Stimulated activated CD8-positive, alpha-beta memory T cell treated with anti-CD3 and anti-CD28 coated beads, Interleukin-12 subunit alpha, Interleukin-12 subunit beta, amount 100 ng/mL, for 24 hours (primary cell): ENCODE results near the gene PALM3.
"Not testable (repeated sequence)": the region's sequence is repeated elsewhere in the genome, so short reads cannot be mapped to it uniquely, and the experiment has no call there.

ENCODE experiments used
- DNase-seq: peaks from one replicate; pipeline ENCODE4 v3.0.0-alpha.2; 2020; ENCODE audit errors: extremely low read depth

Gene PALM3

DNA sequence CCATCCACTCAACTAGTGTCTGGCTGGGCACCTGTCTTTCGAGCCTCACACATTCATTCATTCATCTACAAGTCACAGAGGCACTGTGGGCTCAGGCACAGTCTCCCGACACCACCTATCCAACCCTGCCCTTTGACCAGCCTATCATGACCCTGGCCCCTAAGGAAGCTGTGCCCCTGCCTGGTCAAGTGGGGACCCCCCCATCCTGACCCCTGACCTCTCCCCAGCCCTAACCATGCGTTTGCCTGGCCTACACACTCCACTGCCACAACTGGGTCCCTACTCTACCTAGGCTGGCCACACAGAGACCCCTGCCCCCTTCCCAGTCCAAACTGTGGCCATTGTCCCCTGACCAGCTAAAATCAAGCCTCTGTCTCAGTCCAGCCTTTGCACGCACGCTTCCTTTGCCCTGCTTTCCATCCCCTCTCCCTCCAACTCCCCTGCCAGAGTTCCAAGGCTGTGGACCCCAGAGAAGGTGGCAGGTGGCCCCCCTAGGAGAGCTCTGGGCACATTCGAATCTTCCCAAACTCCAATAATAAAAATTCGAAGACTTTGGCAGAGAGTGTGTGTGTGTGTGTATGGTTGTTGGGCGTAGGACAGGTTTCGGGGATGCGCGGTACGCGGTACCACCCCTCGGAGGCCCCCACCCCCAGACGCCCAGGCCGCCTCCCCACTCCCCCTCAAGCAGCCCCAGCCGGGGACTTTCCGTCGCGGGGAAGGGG lies 30.7 kb downstream of the PALM3 start:
- no peak for DNase-seq

DNA sequence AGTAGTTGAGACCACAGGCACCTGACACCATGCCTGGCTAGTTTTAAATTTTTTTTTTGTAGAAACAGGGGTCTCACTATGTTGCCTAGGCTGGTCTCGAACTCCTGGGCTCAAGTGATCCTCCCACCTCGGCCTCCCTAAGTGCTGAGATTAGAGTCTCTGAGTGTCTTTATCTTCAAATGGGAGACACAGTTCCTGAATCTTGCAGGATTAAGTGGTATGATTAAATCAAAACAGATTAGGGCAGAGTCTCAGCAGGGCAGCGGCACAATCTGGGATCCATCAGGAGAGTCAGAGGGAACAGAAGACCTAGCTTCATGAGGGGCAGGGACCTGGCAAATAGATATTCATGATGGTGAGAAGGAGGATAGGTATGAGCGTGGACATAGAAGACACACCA lies 33.0 kb downstream of the PALM3 start:
- DNase-seq, result no peak

DNA sequence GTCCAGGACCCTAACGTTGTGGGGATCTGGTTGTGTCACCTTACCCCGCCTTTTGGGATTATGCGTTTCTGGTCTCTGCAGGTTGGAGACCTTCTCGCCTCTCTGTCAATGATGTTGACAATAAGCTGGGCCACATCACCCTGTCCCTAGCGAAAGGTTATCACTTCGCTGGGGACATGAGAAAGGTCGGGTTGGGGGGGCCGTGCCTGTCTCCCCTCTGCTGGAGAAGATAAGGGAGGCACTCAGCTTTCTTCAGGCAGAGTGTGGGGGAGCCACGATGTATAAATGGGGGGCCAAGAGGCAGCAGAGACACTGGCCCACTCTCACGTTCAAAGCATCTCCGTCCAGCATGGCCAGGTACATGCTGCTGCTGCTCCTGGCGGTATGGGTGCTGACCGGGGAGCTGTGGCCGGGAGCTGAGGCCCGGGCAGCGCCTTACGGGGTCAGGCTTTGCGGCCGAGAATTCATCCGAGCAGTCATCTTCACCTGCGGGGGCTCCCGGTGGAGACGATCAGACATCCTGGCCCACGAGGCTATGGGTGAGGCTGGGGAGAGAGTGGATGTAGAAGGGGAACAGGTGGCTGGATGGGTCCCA lies 33.9 kb downstream of the PALM3 start, which contains the start of gene RLN3:
RLN3 (plus strand) TSS at position 293 of the 595 bp plus-strand sequence; CDS start at position 350, 57 bp downstream.
- DNase-seq, result no peak

DNA sequence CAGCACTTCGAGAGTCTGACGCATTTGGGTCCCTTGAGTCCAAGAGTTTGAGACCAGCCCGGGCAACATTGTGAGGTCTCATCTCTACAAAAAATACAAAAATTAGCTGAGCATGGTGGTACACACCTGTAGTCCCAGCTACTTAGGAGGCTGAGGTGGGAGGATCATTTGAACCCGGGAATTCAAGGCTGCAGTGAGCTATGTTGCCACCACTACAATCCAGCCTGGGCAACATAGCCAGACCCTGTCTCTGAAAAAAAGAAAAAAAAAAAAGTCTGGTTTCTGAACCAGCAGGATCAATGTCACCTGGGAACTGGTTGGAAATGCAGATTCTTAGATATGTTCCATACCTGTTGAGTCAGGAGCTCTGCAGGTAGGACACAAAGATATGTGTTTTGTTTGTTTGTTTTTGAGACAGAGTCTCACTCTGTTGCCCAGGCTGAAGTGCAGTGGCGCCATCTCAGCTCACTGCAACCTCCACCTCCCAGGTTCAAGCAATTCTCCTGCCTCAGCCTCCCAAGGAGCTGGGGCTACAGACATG lies 35.2 kb downstream of the PALM3 start:
- DNase-seq, result not testable (repeated sequence)

DNA sequence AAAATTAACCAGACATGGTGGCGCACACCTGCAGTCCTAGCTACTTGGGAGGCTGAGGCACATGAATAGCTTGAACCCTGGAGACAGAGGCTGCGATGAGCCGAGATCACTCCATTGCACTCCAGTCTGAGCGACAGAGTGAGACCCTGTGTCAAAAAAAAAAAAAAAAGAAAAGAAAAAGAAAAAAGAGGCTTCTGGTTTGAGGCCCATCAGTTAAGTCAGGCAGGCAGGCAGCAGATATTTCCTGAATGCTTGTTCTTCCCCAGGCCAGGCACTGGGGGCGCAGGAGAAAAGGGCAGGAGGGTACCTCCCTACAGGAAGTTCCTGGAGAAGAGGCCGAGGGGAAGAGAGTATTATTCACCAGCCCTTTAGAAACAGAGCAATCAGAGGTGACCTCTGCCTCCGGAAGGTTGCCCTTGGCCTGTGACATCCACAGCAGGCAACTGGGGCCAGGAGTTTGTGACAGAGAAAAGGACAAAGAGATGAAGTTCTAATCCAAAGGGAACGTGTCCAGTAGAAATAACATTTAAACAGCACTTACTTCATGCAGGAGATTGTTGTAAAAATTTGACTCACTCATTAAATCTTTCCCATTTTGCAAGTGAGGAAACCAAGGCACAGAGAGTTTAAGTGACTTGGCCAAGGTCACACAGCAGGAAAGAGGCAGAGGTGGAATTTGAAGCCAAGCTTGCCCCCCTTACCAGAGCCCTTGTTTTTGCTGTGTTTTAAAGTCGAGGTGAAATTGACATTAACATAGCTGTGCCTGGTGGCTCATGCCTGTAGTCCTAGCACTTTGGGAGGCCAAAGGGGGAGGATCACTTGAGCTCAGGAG lies 38.3 kb downstream of the PALM3 start:
- DNase-seq, result no peak

DNA sequence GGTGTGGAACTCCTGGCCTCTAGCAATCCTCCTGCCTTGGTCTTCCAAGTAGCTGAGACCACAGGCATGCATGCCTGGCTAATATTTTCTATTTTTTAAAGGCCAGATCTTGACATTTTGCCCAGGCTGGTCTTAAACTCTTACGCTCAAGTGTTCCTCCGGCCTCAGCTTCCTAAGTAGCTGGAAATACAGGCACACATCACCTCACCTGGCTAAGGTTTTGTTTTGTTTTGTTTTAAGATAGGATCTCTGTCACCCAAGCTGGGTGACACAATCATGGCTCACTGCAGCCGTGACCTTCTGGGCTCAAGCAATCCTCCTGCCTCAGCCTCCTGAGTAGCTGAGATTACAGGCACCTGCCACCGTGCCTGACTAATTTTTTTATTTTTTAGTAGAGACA lies 39.4 kb downstream of the PALM3 start:
- DNase-seq, result no peak

DNA sequence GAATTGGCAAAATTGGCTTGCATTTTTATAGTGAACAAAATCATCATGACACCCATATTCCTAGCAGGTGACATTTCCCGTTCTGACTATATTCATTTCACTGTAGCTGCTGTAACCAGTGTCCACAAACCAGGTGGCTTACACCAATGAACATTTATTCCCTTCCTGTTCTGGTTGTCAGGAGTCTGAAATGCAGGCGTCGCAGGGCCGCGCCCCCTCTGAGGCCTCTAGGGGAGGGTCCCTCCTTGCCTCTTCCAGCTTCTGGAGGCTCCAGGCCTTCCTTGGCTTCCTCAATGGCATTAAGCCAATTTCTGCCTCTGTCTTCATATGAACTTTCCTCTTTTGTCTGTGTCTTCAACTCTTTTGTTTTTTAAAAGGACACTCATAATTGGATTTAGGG lies 40.4 kb downstream of the PALM3 start:
- no peak for DNase-seq

DNA sequence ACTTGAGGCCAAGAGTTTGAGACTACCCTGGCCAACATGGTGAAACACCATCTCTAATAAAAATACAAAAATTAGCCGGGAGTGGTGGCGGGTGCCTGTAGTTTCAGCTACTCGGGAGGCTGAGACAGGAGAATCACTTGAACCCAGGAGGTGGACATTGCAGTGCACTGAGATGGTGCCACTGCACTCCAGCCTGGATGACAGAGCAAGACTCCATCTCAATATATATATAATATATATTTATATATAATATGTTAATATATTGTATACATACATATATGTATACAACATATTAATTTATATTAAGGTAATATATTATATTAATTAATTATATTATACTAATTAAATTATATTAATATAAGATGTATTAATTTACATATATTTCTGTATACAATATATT lies 42.1 kb downstream of the PALM3 start:
- not testable (repeated sequence) for DNase-seq

DNA sequence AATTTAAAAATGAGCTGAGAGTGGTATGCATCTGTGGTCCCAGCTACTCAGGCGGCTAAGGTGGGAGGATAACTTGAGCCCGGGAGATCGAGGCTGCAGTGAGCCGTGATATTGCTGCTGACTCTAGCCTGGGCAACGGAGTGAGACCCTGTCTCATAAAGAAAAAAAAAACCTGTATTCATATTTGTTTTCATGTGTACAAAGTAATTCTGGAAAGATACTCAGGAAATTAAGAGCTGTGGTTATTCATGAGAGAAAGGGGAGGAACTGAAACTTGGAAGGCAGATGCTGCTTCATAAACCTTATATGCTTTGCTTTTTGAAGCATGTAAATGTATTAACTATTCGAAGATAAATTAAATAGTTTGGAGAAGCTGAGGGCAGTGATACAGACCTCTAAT lies 42.8 kb downstream of the PALM3 start:
- no peak for DNase-seq

DNA sequence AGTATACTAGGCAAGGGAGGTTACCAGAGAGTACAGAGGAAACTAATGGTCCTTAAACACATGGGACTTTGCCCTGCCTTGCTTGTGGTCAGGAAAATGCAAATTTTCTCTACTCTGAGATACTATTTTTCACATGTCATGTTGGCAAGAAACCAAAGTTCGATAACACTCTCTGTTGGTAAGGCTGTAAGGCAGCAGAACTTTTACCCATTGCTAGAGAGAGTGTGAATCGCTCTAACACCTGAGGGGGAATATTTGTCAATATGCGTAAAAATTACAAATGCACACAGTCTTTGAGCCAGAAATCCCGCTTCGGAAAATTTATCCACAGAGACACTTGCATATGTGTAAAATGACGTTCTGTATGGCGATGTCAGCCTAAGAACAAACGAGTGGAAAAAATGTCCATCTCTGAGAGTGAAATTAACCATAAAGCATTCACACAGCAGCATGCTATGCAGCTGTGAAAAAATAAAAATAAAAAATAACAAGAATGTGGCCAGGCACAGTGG lies 46.3 kb downstream of the PALM3 start:
- no peak for DNase-seq

DNA sequence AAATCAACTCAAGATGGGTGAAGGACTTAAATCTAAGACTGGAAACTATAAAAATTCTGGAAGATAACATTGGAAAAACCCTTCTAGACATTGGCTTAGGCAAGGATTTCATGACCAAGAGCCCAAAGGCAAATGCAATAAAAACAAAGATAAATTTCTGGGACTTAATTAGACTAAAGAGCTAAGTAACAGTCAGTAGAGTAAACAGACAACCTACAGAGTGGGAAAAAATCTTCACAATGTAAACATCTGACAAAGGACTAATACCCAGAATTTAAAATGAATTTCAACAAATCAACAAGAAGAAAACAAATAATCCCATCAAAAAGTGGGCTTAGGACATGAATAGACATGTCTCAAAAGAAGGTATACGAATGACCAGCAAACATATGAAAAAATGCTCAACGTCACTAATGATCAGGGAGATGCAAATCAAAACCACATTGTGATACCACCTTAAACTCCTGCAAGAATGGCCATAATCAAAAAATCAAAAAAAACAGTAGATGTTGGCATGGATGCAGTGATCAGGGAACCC lies 49.4 kb downstream of the PALM3 start:
- no peak for DNase-seq

DNA sequence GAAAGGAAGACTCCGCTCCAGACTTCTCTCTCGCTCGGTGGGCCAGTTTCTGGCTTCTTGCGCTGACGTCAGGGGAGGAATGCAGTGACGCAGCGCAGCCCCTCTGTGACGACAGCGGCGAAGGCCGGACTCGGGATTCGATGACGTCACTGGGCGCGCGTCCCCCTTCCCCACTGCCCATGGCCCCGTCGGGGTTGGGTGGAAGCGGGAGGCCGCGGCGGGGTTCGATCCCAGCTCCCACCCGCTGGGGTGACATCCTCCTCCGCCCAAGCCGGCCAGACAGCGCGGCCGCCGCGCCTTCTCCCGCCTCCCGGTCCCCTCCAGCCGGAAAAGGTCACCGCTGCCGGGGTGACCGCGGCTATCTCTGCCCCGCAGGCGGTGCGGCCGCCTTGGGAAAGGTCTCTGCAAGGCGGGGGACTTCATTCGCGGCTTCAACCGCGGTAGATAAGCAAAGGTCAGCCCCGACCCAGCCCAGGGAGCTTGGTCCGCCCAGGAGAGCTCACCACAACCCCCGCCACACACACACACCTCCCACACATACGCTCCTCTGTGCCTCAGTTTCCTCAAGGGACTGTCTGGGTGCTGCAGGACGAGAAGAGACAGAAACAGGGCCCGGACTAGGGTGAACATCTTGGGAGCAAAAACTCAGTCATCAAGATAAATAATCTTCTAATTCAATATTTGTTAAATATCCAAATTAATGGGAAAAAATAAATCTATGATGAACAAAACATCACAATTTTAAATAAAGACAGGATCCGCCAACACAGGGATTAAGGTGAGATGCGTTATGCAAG lies 54.9 kb downstream of the PALM3 start:
- DNase-seq, result no peak

DNA sequence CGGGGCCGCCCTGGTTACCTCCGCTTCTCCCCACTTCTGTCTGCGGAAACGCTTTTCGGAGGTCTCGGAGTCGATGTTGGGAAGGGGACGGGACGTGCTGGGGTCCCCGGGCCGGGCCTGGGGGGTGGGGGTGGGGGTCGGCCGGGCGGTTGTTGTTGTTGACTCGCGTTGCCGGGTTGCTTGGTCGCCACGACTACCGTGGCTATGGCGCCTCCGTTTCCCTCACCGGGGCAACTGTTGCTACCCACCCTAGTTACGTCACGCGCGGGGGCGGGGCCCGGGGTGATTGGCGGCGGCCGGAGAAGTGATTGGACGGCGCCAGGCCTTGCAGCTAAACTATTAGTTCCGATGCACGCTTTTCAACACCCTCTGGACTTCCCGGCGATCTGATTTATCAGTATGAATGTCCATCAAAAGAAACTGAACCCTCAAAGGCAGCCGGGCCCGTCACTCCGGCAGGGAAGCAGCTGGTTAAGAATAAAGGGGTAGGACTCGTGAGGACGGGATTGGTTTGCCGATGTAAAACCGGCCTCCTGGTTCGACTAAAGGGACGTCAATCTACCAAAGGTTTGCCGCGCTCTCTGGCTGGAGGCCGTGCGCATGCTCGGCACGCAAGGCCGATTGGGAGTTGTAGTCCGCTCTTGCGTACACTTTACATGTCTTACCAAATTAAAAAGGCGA lies 55.7 kb downstream of the PALM3 start, which contains the start of gene RFX1:
RFX1 (minus strand) TSS at position 236 of the 681 bp plus-strand sequence. CDS start 12,477 bp downstream, outside the sequence.
- DNase-seq, result peak; percentile 99

DNA sequence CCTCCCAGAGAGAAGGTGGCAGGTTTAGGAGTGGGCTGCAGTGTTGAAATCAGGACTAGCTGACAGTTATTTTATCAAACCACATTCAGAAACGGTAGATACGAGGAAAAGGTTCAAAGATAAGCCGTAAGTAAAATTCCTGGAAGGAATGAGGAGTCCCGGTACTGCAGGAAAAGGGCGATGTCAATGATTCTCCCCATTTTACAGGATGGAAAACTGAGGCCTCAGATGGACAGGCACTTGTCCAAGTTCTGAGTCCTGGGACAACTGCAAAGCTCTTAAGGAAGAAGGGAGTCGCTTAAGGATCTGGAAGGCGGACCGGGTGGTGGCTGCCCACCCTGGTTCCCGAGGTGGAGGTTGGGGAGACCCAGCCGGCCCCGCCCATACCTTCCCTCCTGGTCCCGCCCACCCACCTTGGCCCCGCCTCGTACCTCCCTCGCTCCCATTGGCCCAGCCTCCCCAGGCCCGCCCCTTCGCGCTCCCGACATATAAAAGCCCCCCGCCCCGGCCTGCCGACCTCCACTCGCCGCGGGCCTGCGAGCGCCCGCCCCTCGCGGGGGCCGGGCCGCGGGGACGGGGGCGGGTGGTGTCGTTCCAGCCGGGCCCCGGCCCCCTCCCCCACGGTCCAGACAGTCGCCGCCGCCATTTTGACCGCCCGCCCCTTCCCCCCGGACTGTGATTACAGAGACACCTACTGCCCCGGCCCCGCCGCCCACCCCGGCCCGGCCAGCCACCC lies 56.4 kb downstream of the PALM3 start:
- peak; percentile 80 for DNase-seq

DNA sequence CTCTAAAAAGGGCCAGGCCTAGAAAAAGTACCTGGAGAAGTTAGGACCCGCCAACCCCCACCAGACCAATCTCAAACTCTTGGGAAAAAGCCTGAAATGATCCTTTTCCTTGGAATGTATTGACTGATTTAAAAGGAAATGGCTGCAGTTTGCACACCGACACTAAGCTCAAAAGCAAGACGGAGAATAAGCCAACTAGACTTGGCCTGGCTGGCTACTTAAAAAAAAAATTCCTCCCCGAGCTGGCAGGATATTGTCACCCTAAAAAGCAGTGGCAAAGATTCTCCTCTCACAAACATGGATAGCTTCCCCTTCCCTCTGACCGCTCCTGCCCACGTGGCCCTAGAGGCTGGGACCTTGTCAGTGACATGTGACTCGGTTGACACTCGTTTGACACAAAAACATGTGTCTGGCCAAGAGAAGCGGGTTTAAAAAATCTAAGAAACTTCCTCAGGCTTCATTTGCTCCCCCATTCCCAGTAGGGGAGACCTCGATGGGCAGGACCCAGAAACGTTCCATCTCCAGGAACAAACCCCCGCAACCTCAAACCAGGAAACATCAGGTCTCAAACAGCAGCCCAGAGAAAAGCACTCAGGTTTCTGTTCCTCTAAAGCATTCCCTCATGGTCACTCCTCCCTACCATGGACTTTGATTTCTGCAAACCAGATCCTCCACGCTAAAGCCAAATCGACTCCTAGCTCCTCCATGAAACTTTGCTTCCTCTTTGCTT lies 57.1 kb downstream of the PALM3 start:
- DNase-seq, result no peak
